GM19240 (cell line): ENCODE data around the gene GPR153.
A peak's percentile ranks its signal among the peaks of the same experiment; 100 is the strongest.
"Not testable (repeated sequence)": the region's sequence is repeated elsewhere in the genome, so short reads cannot be mapped to it uniquely, and the experiment has no call there.

ENCODE experiments used
- DNase-seq: peaks from one replicate; pipeline ENCODE4 v3.0.0; 2011; ENCODE audit warnings: low spot score; ENCODE audit not compliant: insufficient read length

Gene GPR153

GRCh38 chr1:6260961-6261614 is at the start of gene GPR153:
TSS of gene GPR153 (minus strand) at chr1:6261098. CDS start at chr1:6254905, 6,193 bp downstream.
- DNase-seq, result peak; percentile 50

- no peak for DNase-seq
These were observed 49.4 kb upstream of the GPR153 start for GRCh38 chr1:6310116-6310848.

- no peak for DNase-seq
These were observed 48.7 kb upstream of the GPR153 start for GRCh38 chr1:6309564-6309963.

- no peak for DNase-seq
These were observed 47.6 kb upstream of the GPR153 start for GRCh38 chr1:6308449-6308848.

- not testable (repeated sequence) for DNase-seq
These were observed 46.8 kb upstream of the GPR153 start for GRCh38 chr1:6307682-6308081.

GRCh38 chr1:6307099-6307498 is 46.2 kb upstream of the GPR153 start:
- no peak for DNase-seq

GRCh38 chr1:6303397-6304012 is 42.6 kb upstream of the GPR153 start:
- no peak for DNase-seq

- DNase-seq, result no peak
These were observed 41.7 kb upstream of the GPR153 start for GRCh38 chr1:6302568-6302967.

GRCh38 chr1:6301526-6301925 is 40.6 kb upstream of the GPR153 start:
- DNase-seq, result no peak

- DNase-seq, result no peak
These were observed 39.6 kb upstream of the GPR153 start for GRCh38 chr1:6300342-6301048.

GRCh38 chr1:6299557-6300165 is 38.8 kb upstream of the GPR153 start:
- DNase-seq, result no peak

GRCh38 chr1:6298940-6299465 is 38.1 kb upstream of the GPR153 start:
- no peak for DNase-seq

GRCh38 chr1:6298530-6298929 is 37.6 kb upstream of the GPR153 start:
- no peak for DNase-seq

GRCh38 chr1:6295910-6296309 is 35.0 kb upstream of the GPR153 start:
- no peak for DNase-seq

GRCh38 chr1:6294890-6295556 is 34.1 kb upstream of the GPR153 start:
- no peak for DNase-seq

- no peak for DNase-seq
These were observed 33.4 kb upstream of the GPR153 start for GRCh38 chr1:6294080-6294889.

GRCh38 chr1:6292102-6292501 is 31.2 kb upstream of the GPR153 start:
- DNase-seq, result no peak

- DNase-seq, result no peak
These were observed 27.8 kb upstream of the GPR153 start for GRCh38 chr1:6288665-6289064.

GRCh38 chr1:6288026-6288425 is 27.1 kb upstream of the GPR153 start:
- DNase-seq, result no peak

GRCh38 chr1:6287431-6287886 is 26.6 kb upstream of the GPR153 start:
- no peak for DNase-seq
